Mucosa of descending colon (tissue), 3 donors: Measurements from ENCODE around the gene SRSF7. TPM values are rescaled to one million over a fixed set of nuclear protein-coding genes. Genes with fewer than 3 reads are reported as not detected.
A peak's percentile ranks its signal among the peaks of the same experiment; 100 is the strongest.
"Not testable (repeated sequence)": the region's sequence is repeated elsewhere in the genome, so short reads cannot be mapped to it uniquely, and the experiment has no call there.

Source experiments
- ATAC-seq: fragments of 200-7000 bp; cut with Tn5 transposase; one replicate; pipeline ENCODE4 v1.9.1; 2020; ENCODE audit warnings: mild to moderate bottlenecking, moderate library complexity
- DNase-seq, 3 donors: peaks; one replicate each; pipeline ENCODE4 v3.0.0-alpha.2; 2020
- H3K36me3 ChIP-seq: fragments of 200-600 bp; one replicate; pipeline ENCODE4 v1.8.0; 2021; ENCODE audit warnings: low read depth, mild to moderate bottlenecking
- H3K4me1 ChIP-seq: fragments of 200-600 bp; one replicate; pipeline ENCODE4 v1.8.0; 2021; ENCODE audit warnings: low read depth, mild to moderate bottlenecking
- H3K4me3 ChIP-seq: fragments of 200-600 bp; one replicate; pipeline ENCODE4 v1.8.0; 2021; ENCODE audit warnings: mild to moderate bottlenecking
- H3K9me3 ChIP-seq: fragments of 200-600 bp; one replicate; pipeline ENCODE4 v1.8.0; 2021; ENCODE audit warnings: mild to moderate bottlenecking
- CTCF ChIP-seq: fragments of 200-600 bp; IDR thresholded peaks from one replicate; pipeline ENCODE4 v1.8.0; 2022; ENCODE audit warnings: antibody characterized with exemption, mild to moderate bottlenecking
- intact Hi-C, 2 donors: fragments of 100-400 bp; cut with DNase I in 1 of 2; cut with micrococcal nuclease in 1 of 2; formaldehyde crosslinking; loops; one replicate each; pipeline versions ENCODE4 v1.11.0 to v1.11.1; 2022; cut with DNase I, micrococcal nuclease
- total RNA-seq, 3 donors: library from RNA; stranded (reverse); fragmentation: NEBNext Ultra II Directional in 2 of 3; extraction: Animal tissue kit (Norgen Biotek cat#: 25700) in 2 of 3; gene quantifications; one replicate each; pipeline versions ENCODE4 v1.2.1 to v1.2.4, GENCODE V29; 2021 to 2023
- donor health status: DM: no; HTN: no; CAD: no; lungs with moderate emphysema.
- donor health status: DM: no; HTN: no; CAD: no.
- donor health status: DM: no; HTN: yes; CAD: no.

Gene SRSF7
- total RNA-seq, 3 donors from 2014 or later: 91.3 to 130 (median 113) TPM

- Histone ChIP-seq H3K9me3 (no peaks in the 10 kb centered on the region), H3K4me3 (no peak overlapping the region), H3K36me3 (no peaks in the 10 kb centered on the region), H3K4me1 (peaks cover 7% of the 10 kb centered on the region)
- ATAC-seq (no peak), DNase-seq (no peak)
- TF ChIP-seq CTCF: no peak
- intact Hi-C loops: no loop called here
Measured at GRCh38 chr2:38712413-38712812, 38.7 kb downstream of the SRSF7 start.

DNA sequence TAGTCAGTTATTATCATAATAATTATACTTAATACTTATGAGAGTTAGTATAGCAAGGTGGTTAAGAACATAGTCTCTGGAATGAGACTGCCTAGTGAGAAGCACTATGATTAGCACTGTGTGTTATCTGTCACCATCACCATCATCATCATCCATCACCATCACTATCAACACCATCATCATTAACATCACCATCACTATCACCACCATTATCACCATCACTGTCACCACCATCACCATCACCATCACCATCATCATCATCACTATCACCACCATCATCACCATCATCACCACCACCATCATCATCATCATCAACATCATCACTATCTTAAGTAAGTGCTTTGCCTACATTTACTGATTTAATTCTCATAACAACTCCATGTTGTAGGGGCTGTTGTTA lies 39.6 kb downstream of the SRSF7 start:
- no peak for TF ChIP-seq CTCF
- H3K36me3 ChIP-seq: no peaks in the 10 kb centered on the region
- H3K9me3 ChIP-seq: no peaks in the 10 kb centered on the region
- intact Hi-C loops: no loop called here
- no peak overlapping the region for H3K4me3 ChIP-seq
- peaks cover 7% of the 10 kb centered on the region for H3K4me1 ChIP-seq
- DNase-seq (no peak), ATAC-seq (no peak)

- H3K36me3 ChIP-seq: no peaks in the 10 kb centered on the region
- intact Hi-C loops: no loop called here
- ATAC-seq (no peak), DNase-seq (no peak)
- H3K4me3 ChIP-seq: no peak overlapping the region
- TF ChIP-seq CTCF: no peak
- H3K4me1 ChIP-seq: peaks cover 7% of the 10 kb centered on the region
- no peaks in the 10 kb centered on the region for H3K9me3 ChIP-seq
Measured at GRCh38 chr2:38709567-38710194, 41.5 kb downstream of the SRSF7 start.

DNA sequence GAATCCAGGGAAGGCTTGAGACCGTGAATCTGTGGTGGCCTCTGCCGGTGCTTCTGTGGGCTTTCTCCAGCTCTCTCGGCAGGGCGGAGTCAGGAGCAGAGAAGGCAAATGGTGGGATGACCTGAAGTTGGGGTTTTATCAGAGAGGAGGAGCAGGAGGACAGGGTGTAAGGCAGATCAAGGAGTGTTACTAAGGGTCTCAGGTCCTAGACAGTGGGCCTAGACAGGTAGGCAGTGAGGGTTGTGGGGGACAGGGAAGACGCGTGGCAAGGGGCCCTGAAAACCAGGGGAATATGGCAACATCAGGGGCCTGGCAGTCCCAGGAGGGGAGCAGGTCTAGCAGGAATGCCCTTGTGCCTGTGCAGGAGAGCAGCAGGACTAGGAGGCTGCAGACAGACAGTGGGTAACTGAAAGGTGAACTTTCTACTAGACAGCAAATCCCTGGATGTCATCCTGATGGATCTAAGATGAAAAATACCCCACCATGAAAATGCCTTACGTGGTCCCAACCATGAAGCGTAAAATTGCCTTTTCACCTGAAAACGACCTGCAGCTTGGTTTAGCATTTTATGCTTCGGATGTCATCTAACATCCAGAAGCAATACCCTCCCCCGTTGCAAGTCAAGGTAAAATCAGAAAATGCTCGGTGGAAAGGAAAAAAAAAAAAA lies 42.1 kb downstream of the SRSF7 start:
- Histone ChIP-seq H3K4me3 (no peak overlapping the region), H3K4me1 (peaks cover 1% of the 10 kb centered on the region), H3K36me3 (no peaks in the 10 kb centered on the region), H3K9me3 (no peaks in the 10 kb centered on the region)
- DNase-seq (no peak), ATAC-seq (peak; percentile 21)
- intact Hi-C loops: no loop called here
- TF ChIP-seq CTCF: no peak

GRCh38 chr2:38708491-38708890 lies 42.7 kb downstream of the SRSF7 start:
- H3K9me3 ChIP-seq, H3K36me3 ChIP-seq, H3K4me1 ChIP-seq, H3K4me3 ChIP-seq, DNase-seq, ATAC-seq, intact Hi-C loops: not testable (repeated sequence)

DNA sequence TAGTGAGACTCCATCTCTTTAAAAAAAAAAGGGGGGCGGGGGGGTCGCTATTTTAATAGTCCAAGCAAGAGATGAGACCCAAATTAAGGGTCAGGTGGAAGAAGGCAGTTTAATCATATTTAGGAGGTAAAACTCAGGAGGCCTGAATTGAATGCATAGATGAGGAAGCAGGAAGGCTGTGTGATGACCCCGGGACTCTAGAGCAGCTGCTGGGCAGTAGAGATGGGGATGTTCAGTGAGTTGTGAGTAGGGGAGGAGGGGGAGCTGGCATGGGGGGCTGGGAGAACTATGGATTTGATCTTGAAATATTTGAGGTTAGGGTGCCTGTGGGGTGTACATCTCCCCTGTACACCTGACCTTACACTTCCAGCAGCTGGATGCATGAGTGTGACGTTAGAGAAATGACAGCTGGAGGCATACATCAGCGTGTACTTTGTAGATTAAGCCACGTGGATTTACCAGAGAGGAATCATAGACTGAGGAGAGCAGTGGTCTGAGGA lies 44.3 kb downstream of the SRSF7 start:
- Histone ChIP-seq H3K9me3 (no peaks in the 10 kb centered on the region), H3K4me3 (no peak overlapping the region), H3K36me3 (no peaks in the 10 kb centered on the region), H3K4me1 (peaks cover 2% of the 10 kb centered on the region)
- no peak for DNase-seq
- no peak for TF ChIP-seq CTCF
- intact Hi-C loops: no loop called here
- no peak for ATAC-seq
